Large intestine (tissue), 3 donors: ENCODE measurements around the gene HLCS. TPM values are rescaled to one million over a fixed set of nuclear protein-coding genes. Genes with fewer than 3 reads are reported as not detected.

Source experiments
- DNase-seq, 2 donors: peaks; one replicate each; pipeline versions ENCODE4 v3.0.0 to v3.0.0-alpha.2; 2013
- H3K27ac ChIP-seq: one replicate; pipeline ENCODE4 v1.5.1; 2013; ENCODE audit warnings: low read length
- H3K27me3 ChIP-seq: 2 replicates; pipeline ENCODE4 v1.6.1; 2013; ENCODE audit warnings: low read length; ENCODE audit not compliant: control insufficient read depth, insufficient read depth
- H3K36me3 ChIP-seq: 2 replicates; pipeline ENCODE4 v1.6.1; 2013; ENCODE audit warnings: low read length; ENCODE audit not compliant: control insufficient read depth, insufficient read depth
- H3K4me1 ChIP-seq: one replicate; pipeline ENCODE4 v1.6.1; 2013; ENCODE audit warnings: low read length; ENCODE audit not compliant: control insufficient read depth, insufficient read depth
- H3K4me3 ChIP-seq: one replicate; pipeline ENCODE4 v1.5.1; 2013; ENCODE audit warnings: low read length
- H3K9me3 ChIP-seq: one replicate; pipeline ENCODE4 v1.6.1; 2013; ENCODE audit warnings: mild to moderate bottlenecking, low read depth, low read length, moderate library complexity; ENCODE audit not compliant: control insufficient read depth
- WGBS: methylation state at CpG from one replicate; pipeline ENCODE4 v1.1.5; 2013; ENCODE audit warnings: low lambda C conversion rate; ENCODE audit not compliant: insufficient coverage; 5-methylcytosine and 5-hydroxymethylcytosine counted together
- polyA plus RNA-seq: library from polyadenylated mRNA; unstranded; fragments of 120-200 nt; gene quantifications from one replicate; pipeline ENCODE4 v1.2.1, GENCODE V29; 2013

HLCS gene
- polyA plus RNA-seq, 1 donor = 12.5 TPM

GRCh38 chr21:36747041-36747814 lies 219.2 kb downstream of the HLCS start:
- no peaks in the 10 kb centered on the region for H3K9me3 ChIP-seq
- no peak overlapping the region for H3K27ac ChIP-seq
- no CpG with 5 or more reads among the region's 62 CpGs for WGBS
- no peaks in the 10 kb centered on the region for H3K4me1 ChIP-seq
- H3K4me3 ChIP-seq = no peak overlapping the region
- peak in 1 of 2 donors; percentile 36 for DNase-seq
- peaks cover 4% of the 10 kb centered on the region for H3K36me3 ChIP-seq
- H3K27me3 ChIP-seq = peaks cover 35% of the 10 kb centered on the region

DNA sequence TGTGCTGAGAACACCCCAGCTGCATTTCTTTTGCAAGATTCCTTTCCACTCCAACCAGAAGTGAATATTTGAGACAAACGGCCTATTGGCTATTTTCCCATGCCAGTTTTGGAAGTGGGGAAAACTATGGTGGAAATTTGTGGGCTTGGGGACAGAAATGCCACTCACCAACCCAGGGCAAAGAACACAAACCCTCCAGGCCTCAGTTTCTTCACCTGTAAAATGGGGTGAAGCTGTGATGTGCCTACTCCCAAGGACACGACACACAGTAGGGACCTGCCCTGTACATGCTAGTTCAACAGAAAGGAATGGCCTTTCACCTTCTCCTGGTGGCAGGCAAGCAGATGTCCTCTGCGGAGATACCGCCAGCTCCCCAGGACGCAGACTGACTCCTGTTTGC lies 221.0 kb downstream of the HLCS start:
- Histone ChIP-seq H3K27me3 (peaks cover 42% of the 10 kb centered on the region), H3K4me1 (no peaks in the 10 kb centered on the region), H3K36me3 (no peaks in the 10 kb centered on the region), H3K27ac (no peak overlapping the region), H3K4me3 (no peak overlapping the region), H3K9me3 (no peaks in the 10 kb centered on the region)
- no CpG with 5 or more reads among the region's 5 CpGs for WGBS
- DNase-seq = no peak

DNA sequence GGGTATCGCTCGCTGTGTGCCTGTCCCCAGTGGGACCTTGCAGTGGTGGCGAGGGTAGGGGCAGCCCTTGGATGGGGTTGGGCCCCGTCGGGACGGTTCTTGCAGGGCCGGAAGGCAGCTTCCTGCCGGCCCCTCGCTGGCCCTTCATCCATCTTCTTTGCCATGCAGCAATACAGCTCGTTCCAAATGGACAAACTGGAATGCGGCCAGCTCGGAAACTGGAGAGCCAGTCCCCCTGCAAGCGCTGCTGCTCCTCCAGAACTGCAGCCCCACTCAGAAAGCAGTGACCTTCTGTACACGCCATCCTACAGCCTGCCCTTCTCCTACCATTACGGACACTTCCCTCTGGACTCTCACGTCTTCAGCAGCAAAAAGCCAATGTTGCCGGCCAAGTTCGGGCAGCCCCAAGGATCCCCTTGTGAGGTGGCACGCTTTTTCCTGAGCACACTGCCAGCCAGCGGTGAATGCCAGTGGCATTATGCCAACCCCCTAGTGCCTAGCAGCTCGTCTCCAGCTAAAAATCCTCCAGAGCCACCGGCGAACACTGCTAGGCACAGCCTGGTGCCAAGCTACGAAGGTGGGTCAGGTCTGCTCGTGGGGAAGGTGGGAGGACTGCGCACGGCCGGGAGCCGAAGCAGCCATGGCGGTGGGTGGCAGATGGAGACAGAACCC lies 221.8 kb downstream of the HLCS start:
- no peaks in the 10 kb centered on the region for H3K36me3 ChIP-seq
- no peaks in the 10 kb centered on the region for H3K4me1 ChIP-seq
- H3K27ac ChIP-seq = no peak overlapping the region
- no peak overlapping the region for H3K4me3 ChIP-seq
- no CpG with 5 or more reads among the region's 30 CpGs for WGBS
- no peaks in the 10 kb centered on the region for H3K9me3 ChIP-seq
- DNase-seq = no peak
- H3K27me3 ChIP-seq = peaks cover 44% of the 10 kb centered on the region

GRCh38 chr21:36744190-36744559 lies 222.3 kb downstream of the HLCS start:
- DNase-seq = no peak
- Histone ChIP-seq H3K4me3 (no peak overlapping the region), H3K27ac (no peak overlapping the region), H3K36me3 (no peaks in the 10 kb centered on the region), H3K4me1 (no peaks in the 10 kb centered on the region), H3K27me3 (peaks cover 44% of the 10 kb centered on the region), H3K9me3 (no peaks in the 10 kb centered on the region)
- WGBS = 68% methylated on average over 3 of the region's 3 CpGs

DNA sequence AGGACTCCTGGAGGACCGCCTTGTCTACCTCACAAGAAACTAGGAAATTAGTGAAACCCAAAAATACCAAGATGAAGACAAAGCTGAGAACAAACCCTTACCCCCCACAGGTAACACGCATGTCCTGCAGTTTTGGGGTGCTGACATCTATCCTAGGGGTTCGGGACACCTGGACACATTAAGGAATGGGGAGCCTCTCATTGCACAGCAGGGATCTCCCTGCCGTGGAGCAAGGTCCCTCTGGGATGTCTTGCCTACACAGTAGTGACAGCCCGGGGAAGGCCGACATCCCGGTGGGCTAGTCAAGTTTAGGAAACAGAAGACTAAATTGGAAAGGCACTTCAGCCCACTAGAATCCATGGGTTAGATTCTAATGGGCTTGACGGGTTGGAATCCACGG lies 223.0 kb downstream of the HLCS start:
- no peak for DNase-seq
- Histone ChIP-seq H3K4me1 (no peaks in the 10 kb centered on the region), H3K9me3 (no peaks in the 10 kb centered on the region), H3K36me3 (no peaks in the 10 kb centered on the region), H3K27me3 (peaks cover 40% of the 10 kb centered on the region), H3K4me3 (no peak overlapping the region), H3K27ac (no peak overlapping the region)
- no CpG with 5 or more reads among the region's 9 CpGs for WGBS

DNA sequence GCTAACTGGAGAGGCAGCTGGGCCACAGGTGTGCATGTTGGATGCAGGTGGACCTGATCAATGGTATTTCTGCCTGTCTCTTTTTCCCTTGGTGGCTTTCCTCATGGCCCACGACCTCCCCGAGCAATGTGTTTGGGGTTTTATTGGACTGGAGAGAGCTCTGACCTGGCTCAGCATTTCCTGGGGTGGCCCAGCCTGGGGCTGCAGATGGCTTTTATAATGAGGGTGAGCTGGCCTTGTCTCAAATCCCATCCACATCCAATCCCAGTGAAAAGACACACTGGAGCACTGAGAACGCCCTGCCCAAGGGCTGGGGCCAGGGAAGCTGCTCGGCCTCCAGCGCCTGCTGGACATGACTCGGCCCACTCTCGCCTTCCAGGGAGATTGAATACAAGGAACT lies 223.5 kb downstream of the HLCS start:
- no peaks in the 10 kb centered on the region for H3K36me3 ChIP-seq
- WGBS = no CpG with 5 or more reads among the region's 7 CpGs
- H3K4me3 ChIP-seq = no peak overlapping the region
- H3K4me1 ChIP-seq = no peaks in the 10 kb centered on the region
- H3K9me3 ChIP-seq = no peaks in the 10 kb centered on the region
- no peak for DNase-seq
- peaks cover 36% of the 10 kb centered on the region for H3K27me3 ChIP-seq
- H3K27ac ChIP-seq = no peak overlapping the region

- Histone ChIP-seq H3K4me3 (no peak overlapping the region), H3K27me3 (peaks cover 28% of the 10 kb centered on the region), H3K4me1 (no peaks in the 10 kb centered on the region), H3K9me3 (no peaks in the 10 kb centered on the region), H3K36me3 (no peaks in the 10 kb centered on the region), H3K27ac (no peak overlapping the region)
- 79% methylated on average over 3 of the region's 21 CpGs for WGBS
- no peak for DNase-seq
Observed at GRCh38 chr21:36741506-36741905, 225.0 kb downstream of the HLCS start.

- Histone ChIP-seq H3K27me3 (peaks cover 15% of the 10 kb centered on the region), H3K27ac (no peak overlapping the region), H3K4me1 (no peaks in the 10 kb centered on the region), H3K9me3 (no peaks in the 10 kb centered on the region), H3K36me3 (no peaks in the 10 kb centered on the region), H3K4me3 (no peak overlapping the region)
- no peak for DNase-seq
- 60% methylated on average over 1 of the region's 12 CpGs for WGBS
Observed at GRCh38 chr21:36738489-36739126, 227.9 kb downstream of the HLCS start.

- Histone ChIP-seq H3K27me3 (peaks cover 27% of the 10 kb centered on the region), H3K4me3 (no peak overlapping the region), H3K36me3 (no peaks in the 10 kb centered on the region), H3K27ac (no peak overlapping the region), H3K9me3 (no peaks in the 10 kb centered on the region), H3K4me1 (no peaks in the 10 kb centered on the region)
- WGBS = no CpG with 5 or more reads among the region's 15 CpGs
- no peak for DNase-seq
Observed at GRCh38 chr21:36735724-36736320, 230.6 kb downstream of the HLCS start.

DNA sequence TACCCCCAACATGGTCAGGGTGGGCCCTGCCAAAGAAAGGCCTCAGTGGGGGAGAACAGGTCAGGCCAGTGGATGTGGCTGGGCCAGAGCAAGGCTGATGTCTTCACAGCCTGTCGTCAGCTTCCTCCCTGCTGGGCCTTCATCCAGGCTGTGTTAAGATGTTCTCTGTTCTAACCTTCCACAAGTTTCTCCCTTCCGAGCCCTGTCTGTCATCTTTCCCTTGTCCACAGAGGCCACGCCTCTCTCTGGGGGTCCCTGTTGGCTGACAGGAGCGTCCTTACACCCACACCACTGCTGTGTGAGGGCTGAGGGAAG lies 231.3 kb downstream of the HLCS start:
- WGBS = no CpG with 5 or more reads among the region's 4 CpGs

More for the DNA sequence above, 231.3 kb downstream of the HLCS start:
- Histone ChIP-seq H3K4me3 (no peak overlapping the region), H3K36me3 (no peaks in the 10 kb centered on the region), H3K27ac (no peak overlapping the region), H3K4me1 (no peaks in the 10 kb centered on the region), H3K9me3 (no peaks in the 10 kb centered on the region), H3K27me3 (peaks cover 25% of the 10 kb centered on the region)
- no peak for DNase-seq
